ENCODE results near the gene PROZ. TPM values are rescaled to one million over a fixed set of nuclear protein-coding genes. Genes with fewer than 3 reads are reported as not detected.

Gene PROZ
- total and polyA plus RNA-seq, 2 experiments from 2014 or later: not detected

DNA sequence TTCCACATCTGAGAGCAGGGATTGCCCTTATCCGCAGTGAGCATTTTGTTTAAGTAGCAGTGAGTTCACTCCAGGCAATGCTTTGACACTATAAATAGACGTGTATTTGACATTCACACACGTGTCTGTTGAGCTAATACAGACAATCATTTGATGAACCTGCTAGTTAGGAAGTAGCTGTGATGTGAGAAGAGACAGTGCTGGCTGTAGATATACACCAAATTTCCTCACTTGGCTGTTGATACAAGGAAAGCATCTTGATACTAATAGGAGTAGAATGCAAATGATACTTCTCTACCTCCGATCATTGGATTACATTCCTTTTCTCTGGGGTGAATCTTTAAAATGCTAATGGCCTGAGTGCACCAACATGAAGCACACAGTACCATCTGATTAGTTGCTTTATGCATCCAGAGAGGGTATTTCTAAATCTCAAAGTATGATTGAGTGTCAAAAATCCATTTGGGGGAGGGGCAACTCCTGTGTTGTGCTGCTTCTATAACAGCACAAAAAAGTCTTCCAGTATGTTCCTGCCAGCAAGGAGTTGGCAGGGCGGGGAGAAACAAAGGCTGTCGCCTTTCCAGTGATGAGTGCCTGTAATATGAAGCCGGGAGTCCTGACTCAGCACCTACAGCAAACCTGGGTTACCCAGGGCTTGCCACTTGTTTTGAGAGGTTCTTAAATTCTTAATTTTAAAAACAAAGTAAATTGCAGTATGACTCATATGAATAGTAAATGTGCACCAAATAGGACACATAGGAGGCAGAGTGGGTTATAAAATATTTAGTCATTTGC is 58.0 kb downstream of the PROZ start:
- TF ChIP-seq EZH2phosphoT487 (IDR thresholded peaks at IDR 0.05; ENCODE audit: insufficient read depth, low read depth) (no peak), EZH2 (IDR thresholded peaks at IDR 0.05; ENCODE audit: insufficient read depth, poor library complexity, severe bottlenecking) (no peak)
- no peaks in the 10 kb centered on the region for H3K9me2 ChIP-seq (ENCODE audit: insufficient read depth)
- peak overlapping the region; percentile 39 for H3K9ac ChIP-seq
- peaks cover 37% of the 10 kb centered on the region for H4K20me1 ChIP-seq (ENCODE audit: insufficient read depth)
- no peaks in the 10 kb centered on the region for H3K9me3 ChIP-seq (ENCODE audit: low read depth)
- no peak overlapping the region for H2AFZ ChIP-seq
- H3F3A ChIP-seq (ENCODE audit: insufficient read depth): peaks cover 31% of the 10 kb centered on the region
- peaks cover 8% of the 10 kb centered on the region; the same call in 1 of the 2 replicates for H3K36me3 ChIP-seq (ENCODE audit: low read depth)
- no peaks in the 10 kb centered on the region for H3K27me3 ChIP-seq (replicated peaks; ENCODE audit: insufficient read depth)
- H3K79me2 ChIP-seq (ENCODE audit: insufficient read depth): peaks cover 100% of the 10 kb centered on the region
- peaks cover 22% of the 10 kb centered on the region for H3K4me1 ChIP-seq (ENCODE audit: insufficient read depth)
- peak overlapping the region; percentile 7 for H3K4me3 ChIP-seq
- peak; percentile 85 for DNase-seq
- peak overlapping the region; percentile 64 for H3K27ac ChIP-seq
- in situ Hi-C loops (cut with MboI): loop anchor here (10.0 kb wide), 1 partner anchor 182 kb away; no protein-coding TSS in a partner anchor
- H3K4me2 ChIP-seq (ENCODE audit: unreplicated experiment): peak overlapping the region; percentile 72
- WGBS, 2 experiments (ENCODE audit: low coverage in 1 of 2, low lambda C conversion rate in 2 of 2, missing lambda C conversion rate in 2 of 2): 4 to 5% methylated on average over 7 of the region's 7 CpGs

DNA sequence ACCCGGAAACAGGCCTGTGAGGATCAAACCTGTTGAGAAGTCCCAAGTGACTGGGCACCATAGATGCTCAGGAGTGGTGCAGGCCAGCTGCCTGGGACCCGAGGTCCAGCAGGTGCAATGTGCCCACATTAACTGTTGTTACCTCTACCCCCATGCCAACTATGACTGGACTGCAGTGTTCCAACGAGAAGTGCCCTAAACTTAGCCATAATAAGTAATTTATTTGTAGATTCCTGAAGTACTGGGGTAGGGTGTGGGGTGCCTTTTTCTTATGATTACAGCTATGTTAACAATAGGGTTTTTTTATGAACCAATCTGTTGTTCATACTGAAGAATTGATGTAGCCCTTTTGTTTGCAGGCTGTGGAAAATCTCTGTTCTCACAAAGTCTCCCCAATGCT is 60.1 kb downstream of the PROZ start:
- no peaks in the 10 kb centered on the region for H3K36me3 ChIP-seq (ENCODE audit: low read depth)
- peaks cover 31% of the 10 kb centered on the region for H3F3A ChIP-seq (ENCODE audit: insufficient read depth)
- H3K79me2 ChIP-seq (ENCODE audit: insufficient read depth): peaks cover 100% of the 10 kb centered on the region
- no peak overlapping the region for H3K9ac ChIP-seq
- DNase-seq: no peak
- peaks cover 33% of the 10 kb centered on the region for H4K20me1 ChIP-seq (ENCODE audit: insufficient read depth)
- H3K9me3 ChIP-seq (ENCODE audit: low read depth): no peaks in the 10 kb centered on the region
- no peak overlapping the region for H2AFZ ChIP-seq
- 65 to 75% methylated on average over 3 of the region's 3 CpGs for WGBS, 2 experiments (ENCODE audit: low coverage in 1 of 2, low lambda C conversion rate in 2 of 2, missing lambda C conversion rate in 2 of 2)
- no peaks in the 10 kb centered on the region for H3K9me2 ChIP-seq (ENCODE audit: insufficient read depth)
- TF ChIP-seq EZH2phosphoT487 (IDR thresholded peaks at IDR 0.05; ENCODE audit: insufficient read depth, low read depth) (no peak), EZH2 (IDR thresholded peaks at IDR 0.05; ENCODE audit: insufficient read depth, poor library complexity, severe bottlenecking) (no peak)
- no peak overlapping the region for H3K4me2 ChIP-seq (ENCODE audit: unreplicated experiment)
- in situ Hi-C loops (cut with MboI): loop anchor here (10.0 kb wide), 1 partner anchor 184 kb away; no protein-coding TSS in a partner anchor
- no peak overlapping the region for H3K4me3 ChIP-seq
- H3K27me3 ChIP-seq (replicated peaks; ENCODE audit: insufficient read depth): no peaks in the 10 kb centered on the region
- H3K27ac ChIP-seq: no peak overlapping the region
- H3K4me1 ChIP-seq (ENCODE audit: insufficient read depth): peaks cover 22% of the 10 kb centered on the region

DNA sequence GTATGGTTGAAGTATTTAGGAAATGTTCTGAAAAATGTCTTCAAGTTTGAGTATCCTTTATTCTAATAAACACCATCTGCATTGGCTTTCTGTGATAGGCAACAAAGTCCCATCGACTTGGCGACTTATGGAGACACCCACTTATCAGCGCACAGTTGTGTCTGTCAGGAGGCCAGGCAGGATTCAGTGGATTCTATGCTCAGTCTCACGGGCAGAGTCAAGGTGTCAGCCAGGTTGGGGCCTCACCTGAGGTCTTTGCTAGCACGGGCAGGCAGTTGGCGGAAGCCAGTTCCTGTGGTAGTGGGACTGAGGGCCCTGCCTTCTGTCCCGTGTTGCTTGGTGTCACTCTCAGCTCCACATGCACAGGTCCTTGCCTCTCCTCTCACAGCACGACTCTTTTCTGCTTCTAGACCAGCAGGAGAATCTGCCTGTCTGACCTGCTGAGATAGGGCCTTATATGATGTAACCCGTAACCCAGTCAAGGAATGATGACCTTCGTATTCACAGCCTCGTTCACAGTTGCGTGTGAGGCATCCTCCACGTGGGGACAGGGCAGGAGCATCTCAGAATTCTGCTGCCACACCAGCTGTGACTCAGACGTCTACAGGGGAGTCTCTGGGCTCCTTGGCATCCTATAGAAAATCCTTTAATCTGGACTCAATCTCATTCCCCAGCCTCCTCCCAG is 61.0 kb downstream of the PROZ start:
- in situ Hi-C loops (cut with MboI): loop anchor here (10.0 kb wide), 1 partner anchor 185 kb away; no protein-coding TSS in a partner anchor
- Histone ChIP-seq H3F3A (ENCODE audit: insufficient read depth) (peaks cover 31% of the 10 kb centered on the region), H3K4me1 (ENCODE audit: insufficient read depth) (peaks cover 22% of the 10 kb centered on the region), H2AFZ (no peak overlapping the region), H3K27me3 (replicated peaks; ENCODE audit: insufficient read depth) (no peaks in the 10 kb centered on the region), H3K4me3 (no peak overlapping the region), H3K4me2 (ENCODE audit: unreplicated experiment) (no peak overlapping the region), H4K20me1 (ENCODE audit: insufficient read depth) (peaks cover 25% of the 10 kb centered on the region), H3K27ac (no peak overlapping the region), H3K9me2 (ENCODE audit: insufficient read depth) (no peaks in the 10 kb centered on the region), H3K9me3 (ENCODE audit: low read depth) (no peaks in the 10 kb centered on the region), H3K79me2 (ENCODE audit: insufficient read depth) (peaks cover 100% of the 10 kb centered on the region), H3K36me3 (ENCODE audit: low read depth) (peaks cover 2% of the 10 kb centered on the region), H3K9ac (no peak overlapping the region)
- WGBS, 2 experiments (ENCODE audit: low coverage in 1 of 2, low lambda C conversion rate in 2 of 2, missing lambda C conversion rate in 2 of 2): 83% methylated on average over 14 of the region's 14 CpGs
- TF ChIP-seq EZH2 (IDR thresholded peaks at IDR 0.05; ENCODE audit: insufficient read depth, poor library complexity, severe bottlenecking) (no peak), EZH2phosphoT487 (IDR thresholded peaks at IDR 0.05; ENCODE audit: insufficient read depth, low read depth) (no peak)
- peak; percentile 53 for DNase-seq

DNA sequence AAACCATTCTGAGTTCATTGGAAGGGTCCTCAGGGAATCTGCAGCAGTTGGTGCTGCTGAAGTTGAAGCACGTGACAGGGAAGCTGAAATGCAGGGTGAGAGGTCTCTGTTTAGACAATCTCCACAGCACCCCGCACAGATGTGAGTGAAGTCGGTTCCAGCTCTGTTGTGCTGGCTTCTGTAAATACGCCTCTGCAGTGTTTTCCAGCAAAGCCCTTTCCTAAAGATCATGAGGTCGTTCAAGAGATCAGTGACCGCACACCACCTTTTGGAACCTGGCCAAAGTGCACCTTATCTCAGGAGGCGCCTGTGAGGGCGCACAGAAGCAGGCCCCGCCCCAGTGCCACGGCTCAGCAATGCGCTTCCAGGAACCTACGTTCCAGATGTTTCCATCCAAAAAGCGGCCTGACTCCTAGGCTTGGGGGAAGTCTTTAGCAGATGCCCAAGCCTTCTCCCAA is 61.7 kb downstream of the PROZ start:
- in situ Hi-C loops (cut with MboI): no loop called here
- no peaks in the 10 kb centered on the region for H3K9me3 ChIP-seq (ENCODE audit: low read depth)
- WGBS, 2 experiments (ENCODE audit: low coverage in 1 of 2, low lambda C conversion rate in 2 of 2, missing lambda C conversion rate in 2 of 2): 73 to 77% methylated on average over 13 of the region's 13 CpGs
- no peak overlapping the region for H3K9ac ChIP-seq
- H2AFZ ChIP-seq: no peak overlapping the region
- TF ChIP-seq EZH2phosphoT487 (IDR thresholded peaks at IDR 0.05; ENCODE audit: insufficient read depth, low read depth) (no peak), EZH2 (IDR thresholded peaks at IDR 0.05; ENCODE audit: insufficient read depth, poor library complexity, severe bottlenecking) (no peak)
- no peak for DNase-seq
- peaks cover 10% of the 10 kb centered on the region for H3K36me3 ChIP-seq (ENCODE audit: low read depth)
- no peaks in the 10 kb centered on the region for H3K27me3 ChIP-seq (replicated peaks; ENCODE audit: insufficient read depth)
- H4K20me1 ChIP-seq (ENCODE audit: insufficient read depth): peaks cover 22% of the 10 kb centered on the region
- H3K9me2 ChIP-seq (ENCODE audit: insufficient read depth): no peaks in the 10 kb centered on the region
- peaks cover 100% of the 10 kb centered on the region for H3K79me2 ChIP-seq (ENCODE audit: insufficient read depth)
- H3K4me2 ChIP-seq (ENCODE audit: unreplicated experiment): no peak overlapping the region
- peaks cover 22% of the 10 kb centered on the region for H3K4me1 ChIP-seq (ENCODE audit: insufficient read depth)
- peaks cover 31% of the 10 kb centered on the region for H3F3A ChIP-seq (ENCODE audit: insufficient read depth)
- H3K27ac ChIP-seq: no peak overlapping the region
- H3K4me3 ChIP-seq: no peak overlapping the region
